22Rv1 (cell line): Measurements from ENCODE around the gene GGTA1.

Experiments used
- CTCF ChIP-seq: fragments of 450-650 bp; IDR thresholded peaks from 2 replicates; pipeline ENCODE4 v1.5.1; 2017; ENCODE audit warnings: mild to moderate bottlenecking
- ZFX ChIP-seq: fragments of 450-650 bp; IDR thresholded peaks from 2 replicates; pipeline ENCODE4 v1.6.1; 2017; ENCODE audit warnings: antibody characterized with exemption, borderline replicate concordance

GRCh38 chr9:121450241-121450640, 49.4 kb downstream of the GGTA1 start:
- no peak for TF ChIP-seq CTCF
- no peak for TF ChIP-seq ZFX
